LNCaP clone FGC (cell line): Measurements from ENCODE around the gene LSS.

Experiments
- DNase-seq: peaks from one replicate; pipeline ENCODE4 v3.0.0-alpha.2; 2011; ENCODE audit warnings: low read depth
- H3K4me3 ChIP-seq: 2 replicates; pipeline ENCODE4 v1.5.1; 2011; ENCODE audit warnings: mild to moderate bottlenecking, low read depth, low read length, control low read depth
- CTCF ChIP-seq: IDR thresholded peaks from 2 replicates; pipeline ENCODE4 v1.5.1; 2012; ENCODE audit warnings: mild to moderate bottlenecking; ENCODE audit not compliant: control insufficient read depth, insufficient read depth; ENCODE audit errors: extremely low read depth

Gene LSS

GRCh38 chr21:46265736-46266525 is 37.4 kb upstream of the LSS start:
- H3K4me3 ChIP-seq, result no peak overlapping the region
- DNase-seq, result no peak
- no peak for TF ChIP-seq CTCF

- no peak for TF ChIP-seq CTCF
- no peak for DNase-seq
- H3K4me3 ChIP-seq, result no peak overlapping the region
Observed at GRCh38 chr21:46264690-46265144, 36.1 kb upstream of the LSS start.

- H3K4me3 ChIP-seq, result no peak overlapping the region
- DNase-seq, result no peak
- TF ChIP-seq CTCF, result no peak
Observed at GRCh38 chr21:46264046-46264689, 35.6 kb upstream of the LSS start.

- DNase-seq, result no peak
- H3K4me3 ChIP-seq, result no peak overlapping the region
Observed at GRCh38 chr21:46256501-46256994, 28.0 kb upstream of the LSS start.

GRCh38 chr21:46255758-46256337 is 27.3 kb upstream of the LSS start:
- H3K4me3 ChIP-seq, result no peak overlapping the region
- no peak for TF ChIP-seq CTCF
- DNase-seq, result no peak

More at GRCh38 chr21:46256501-46256994, 28.0 kb upstream of the LSS start:
- no peak for TF ChIP-seq CTCF

GRCh38 chr21:46255166-46255565 is 26.6 kb upstream of the LSS start:
- no peak for DNase-seq
- H3K4me3 ChIP-seq, result no peak overlapping the region
- no peak for TF ChIP-seq CTCF
